Measurements from ENCODE around the gene GALNT14.

GALNT14 gene

DNA sequence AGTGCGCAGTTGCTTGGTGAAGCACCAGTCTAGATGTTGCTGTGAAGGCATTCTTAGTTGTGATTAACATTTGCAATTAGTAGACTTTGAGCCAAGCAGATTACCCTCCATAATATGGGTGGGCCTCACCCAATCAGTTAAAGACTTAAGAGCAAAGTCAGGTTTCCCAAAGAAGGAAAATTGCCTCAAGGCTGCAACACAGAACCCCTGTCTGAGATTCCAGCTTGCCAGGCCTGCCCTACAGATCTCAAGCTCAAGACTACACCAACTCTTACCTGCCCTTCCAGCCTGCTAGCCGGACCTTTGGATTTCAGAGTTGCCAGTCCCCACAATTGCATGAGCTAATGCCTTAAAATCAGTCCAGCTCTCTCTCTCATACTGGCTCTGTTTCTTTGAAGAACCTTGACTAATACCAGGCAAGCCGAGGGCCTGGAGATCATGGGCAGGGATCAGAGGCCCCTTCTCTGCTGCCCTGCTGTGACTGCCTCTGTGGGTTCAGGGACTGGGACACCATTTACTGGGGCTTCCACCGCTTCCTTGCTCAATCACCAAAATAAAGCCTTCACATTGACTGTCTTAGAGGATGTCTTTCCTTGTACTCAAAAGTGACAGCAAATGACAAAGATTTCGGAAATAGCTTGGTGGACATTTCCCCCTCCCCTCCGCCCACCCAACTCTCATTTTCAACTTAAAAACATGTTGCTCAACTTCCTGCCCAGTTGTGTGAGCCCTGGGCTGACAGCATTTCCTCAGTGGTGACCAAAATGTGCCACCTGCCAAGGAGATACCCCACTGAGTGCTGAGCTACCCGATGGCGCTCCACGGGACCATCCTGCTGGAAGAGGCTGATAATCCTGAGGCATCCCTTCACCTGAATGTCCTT, 86.7 kb downstream of the GALNT14 start:
- TF ChIP-seq, protein P1, sequence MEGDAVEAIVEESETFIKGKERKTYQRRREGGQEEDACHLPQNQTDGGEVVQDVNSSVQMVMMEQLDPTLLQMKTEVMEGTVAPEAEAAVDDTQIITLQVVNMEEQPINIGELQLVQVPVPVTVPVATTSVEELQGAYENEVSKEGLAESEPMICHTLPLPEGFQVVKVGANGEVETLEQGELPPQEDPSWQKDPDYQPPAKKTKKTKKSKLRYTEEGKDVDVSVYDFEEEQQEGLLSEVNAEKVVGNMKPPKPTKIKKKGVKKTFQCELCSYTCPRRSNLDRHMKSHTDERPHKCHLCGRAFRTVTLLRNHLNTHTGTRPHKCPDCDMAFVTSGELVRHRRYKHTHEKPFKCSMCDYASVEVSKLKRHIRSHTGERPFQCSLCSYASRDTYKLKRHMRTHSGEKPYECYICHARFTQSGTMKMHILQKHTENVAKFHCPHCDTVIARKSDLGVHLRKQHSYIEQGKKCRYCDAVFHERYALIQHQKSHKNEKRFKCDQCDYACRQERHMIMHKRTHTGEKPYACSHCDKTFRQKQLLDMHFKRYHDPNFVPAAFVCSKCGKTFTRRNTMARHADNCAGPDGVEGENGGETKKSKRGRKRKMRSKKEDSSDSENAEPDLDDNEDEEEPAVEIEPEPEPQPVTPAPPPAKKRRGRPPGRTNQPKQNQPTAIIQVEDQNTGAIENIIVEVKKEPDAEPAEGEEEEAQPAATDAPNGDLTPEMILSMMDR (IDR thresholded peaks at IDR 0.05): no peak
- no peaks in the 10 kb centered on the region for H3K9me3 ChIP-seq
- H3K27me3 ChIP-seq: no peaks in the 10 kb centered on the region
- peak overlapping the region; percentile 73 for H3K27ac ChIP-seq
- peaks cover 37 to 56% of the 10 kb centered on the region in 2 experiments for H3K4me1 ChIP-seq (ENCODE audit: control insufficient read depth in 1 of 2, insufficient read depth in 1 of 2, low read depth in 1 of 2, low read length in 1 of 2)
- no peaks in the 10 kb centered on the region for H3K36me3 ChIP-seq
- peak overlapping the region; percentile 8 to 52 for H3K4me3 ChIP-seq (ENCODE audit: low read depth in 1 of 2, low read length in 1 of 2)

DNA sequence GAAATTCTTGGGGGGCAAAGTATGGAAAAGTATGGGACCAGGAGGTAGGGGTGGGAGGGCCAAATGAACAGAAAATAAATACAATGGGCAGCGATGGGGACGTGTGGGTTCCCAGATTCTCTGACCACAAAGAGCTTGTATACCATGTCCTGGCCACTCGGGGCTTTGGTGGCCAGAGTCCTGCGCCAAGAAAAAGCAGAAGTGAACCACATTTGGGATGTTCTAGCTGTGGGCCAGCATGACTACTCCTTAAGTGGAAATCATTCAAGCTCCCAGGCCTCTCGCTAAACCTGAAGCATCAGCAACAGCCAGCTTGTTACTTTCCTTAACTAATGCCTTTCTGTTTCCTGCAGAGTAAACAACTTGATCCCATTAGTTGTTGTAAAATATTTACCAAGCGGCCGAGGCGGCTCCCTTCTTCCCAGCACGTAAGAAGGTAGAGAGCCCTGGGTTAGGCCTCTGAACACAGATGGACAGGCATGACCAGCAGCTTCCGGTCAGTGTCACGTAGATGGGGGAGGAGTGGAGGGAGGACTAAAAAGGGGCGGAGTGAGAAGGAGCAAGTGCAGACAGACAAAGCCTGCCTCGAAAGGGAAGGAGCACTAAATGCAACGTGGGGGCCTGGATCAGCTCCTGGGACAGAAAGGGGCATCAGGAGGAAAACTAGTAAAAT, 88.2 kb downstream of the GALNT14 start:
- TF ChIP-seq, protein P1 (IDR thresholded peaks at IDR 0.05): no peak
- Histone ChIP-seq H3K27me3 (no peaks in the 10 kb centered on the region), H3K4me1 (ENCODE audit: control insufficient read depth in 1 of 2, insufficient read depth in 1 of 2, low read depth in 1 of 2, low read length in 1 of 2) (peaks cover 49 to 66% of the 10 kb centered on the region in 2 experiments), H3K36me3 (no peaks in the 10 kb centered on the region), H3K27ac (peak overlapping the region; percentile 40), H3K4me3 (ENCODE audit: low read depth in 1 of 2, low read length in 1 of 2) (no peak overlapping the region), H3K9me3 (no peaks in the 10 kb centered on the region)

DNA sequence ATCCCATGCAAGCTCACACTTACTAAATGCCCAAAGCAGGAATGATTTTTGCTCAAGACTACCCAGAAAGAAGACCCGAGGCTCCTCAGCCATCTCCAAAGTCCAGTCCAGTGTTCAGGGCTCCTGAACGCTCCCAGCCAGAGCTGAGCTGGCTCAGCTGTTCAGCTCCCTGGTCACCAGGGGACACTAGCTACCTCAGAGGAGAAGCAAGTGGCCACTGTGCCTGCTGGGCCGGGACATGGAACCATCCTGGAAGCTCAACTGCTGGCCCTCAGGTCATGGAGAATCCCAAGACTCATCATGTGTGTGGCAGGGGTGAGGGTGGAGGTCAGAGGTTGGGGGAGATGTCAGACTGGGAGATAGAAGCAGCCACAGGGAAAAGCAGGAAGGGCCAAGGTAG, 89.0 kb downstream of the GALNT14 start:
- H3K9me3 ChIP-seq: no peaks in the 10 kb centered on the region
- H3K27ac ChIP-seq: peak overlapping the region; percentile 18
- no peaks in the 10 kb centered on the region for H3K36me3 ChIP-seq
- TF ChIP-seq, protein P1 (IDR thresholded peaks at IDR 0.05): no peak
- peaks cover 51 to 62% of the 10 kb centered on the region in 2 experiments for H3K4me1 ChIP-seq (ENCODE audit: control insufficient read depth in 1 of 2, insufficient read depth in 1 of 2, low read depth in 1 of 2, low read length in 1 of 2)
- no peak overlapping the region for H3K4me3 ChIP-seq (ENCODE audit: low read depth in 1 of 2, low read length in 1 of 2)
- no peaks in the 10 kb centered on the region for H3K27me3 ChIP-seq

- H3K4me1 ChIP-seq (ENCODE audit: control insufficient read depth in 1 of 2, insufficient read depth in 1 of 2, low read depth in 1 of 2, low read length in 1 of 2): peaks cover 46 to 49% of the 10 kb centered on the region in 2 experiments
- no peak overlapping the region for H3K4me3 ChIP-seq (ENCODE audit: low read depth in 1 of 2, low read length in 1 of 2)
- H3K27ac ChIP-seq: no peak overlapping the region
- TF ChIP-seq, protein P1 (IDR thresholded peaks at IDR 0.05): no peak
- H3K9me3 ChIP-seq: no peaks in the 10 kb centered on the region
- no peaks in the 10 kb centered on the region for H3K27me3 ChIP-seq
- H3K36me3 ChIP-seq: no peaks in the 10 kb centered on the region
Measured at GRCh38 chr2:31047599-31047998, 90.6 kb downstream of the GALNT14 start.

DNA sequence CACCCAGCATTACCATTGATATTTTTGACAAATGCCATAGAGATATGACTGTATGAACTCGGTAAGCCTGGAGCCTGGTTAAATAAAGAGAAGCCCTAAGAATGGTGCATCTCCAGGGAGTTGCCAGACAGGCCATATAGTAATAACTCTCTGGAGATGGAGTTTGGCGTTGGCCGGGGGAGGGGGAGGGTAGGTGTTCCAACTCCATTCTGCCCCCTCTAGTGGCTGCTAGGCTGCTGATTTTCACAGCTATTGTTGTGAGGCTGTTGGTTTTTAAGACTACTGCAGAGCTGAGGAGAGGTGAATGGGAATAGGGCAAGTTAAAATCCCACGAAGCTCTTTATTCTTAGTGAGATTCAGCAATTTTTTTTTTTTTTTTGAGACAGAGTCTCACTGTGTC, 99.9 kb downstream of the GALNT14 start:
- Histone ChIP-seq H3K9me3 (peaks cover 5% of the 10 kb centered on the region), H3K27ac (no peak overlapping the region), H3K4me3 (ENCODE audit: low read depth in 1 of 2, low read length in 1 of 2) (no peak overlapping the region), H3K4me1 (ENCODE audit: control insufficient read depth in 1 of 2, insufficient read depth in 1 of 2, low read depth in 1 of 2, low read length in 1 of 2) (peaks cover 9 to 10% of the 10 kb centered on the region in 2 experiments), H3K27me3 (no peaks in the 10 kb centered on the region), H3K36me3 (no peaks in the 10 kb centered on the region)
- TF ChIP-seq, protein P1 (IDR thresholded peaks at IDR 0.05): no peak

Data from neutrophil (primary cell).